CD4-positive, alpha-beta T cell (primary cell): ENCODE measurements around the gene C1QC. TPM values are rescaled to one million over a fixed set of nuclear protein-coding genes. Genes with fewer than 3 reads are reported as not detected.

Source experiments
- ATAC-seq: fragments of 200-7000 bp; cut with Tn5 transposase; one replicate; pipeline ENCODE4 v1.10.0; 2022; ENCODE audit warnings: mild to moderate bottlenecking; ENCODE audit not compliant: poor library complexity
- CTCF ChIA-PET: fragments of 350-600 bp; sonication (Branson Sonifier 250); formaldehyde crosslinking; loops from one replicate; lab custom pipeline; 2021; ENCODE audit warnings: antibody characterized with exemption, inconsistent platforms; lab: Charles Lee
- POLR2A ChIA-PET: fragments of 350-600 bp; sonication (Branson Sonifier 250); formaldehyde crosslinking; loops from one replicate; lab custom pipeline; 2021; ENCODE audit warnings: antibody characterized with exemption, inconsistent platforms; lab: Charles Lee
- DNase-seq, 14 experiments: peaks; one replicate each; pipeline ENCODE4 v3.0.0-alpha.2; 2013 to 2020; ENCODE audit warnings: mixed read lengths in 2 of 14
- H3K27ac ChIP-seq, 2 donors: one replicate each; pipeline versions ENCODE4 v1.5.1 to v1.7.0; 2013; ENCODE audit warnings: low read length in 2 of 2, low read depth in 1 of 2, mild to moderate bottlenecking in 1 of 2
- H3K27me3 ChIP-seq, 2 experiments: 1 replicate in 1 of 2; 2 replicates in 1 of 2; pipeline versions ENCODE4 v1.6.1 to v1.7.0; 2013; ENCODE audit warnings: low read length in 2 of 2, control low read depth in 1 of 2, mild to moderate bottlenecking in 1 of 2, moderate library complexity in 1 of 2; ENCODE audit not compliant: insufficient read depth in 2 of 2, control insufficient read depth in 1 of 2
- H3K36me3 ChIP-seq: one replicate; pipeline ENCODE4 v1.6.1; 2013; ENCODE audit warnings: low read length, control low read depth; ENCODE audit not compliant: insufficient read depth
- H3K4me1 ChIP-seq: one replicate; pipeline ENCODE4 v1.6.1; 2013; ENCODE audit warnings: low read length, control low read depth; ENCODE audit not compliant: insufficient read depth
- H3K4me3 ChIP-seq: one replicate; pipeline ENCODE4 v1.5.1; 2013; ENCODE audit warnings: mild to moderate bottlenecking, low read length, moderate library complexity
- H3K9me3 ChIP-seq, 2 experiments: 1 replicate in 1 of 2; 2 replicates in 1 of 2; pipeline versions ENCODE4 v1.6.1 to v1.7.0; 2013; ENCODE audit warnings: low read length in 2 of 2, mild to moderate bottlenecking in 2 of 2, control low read depth in 1 of 2, moderate library complexity in 1 of 2; ENCODE audit not compliant: control insufficient read depth in 1 of 2, insufficient read depth in 1 of 2
- H3K27ac Mint-ChIP-seq: one replicate; pipeline ENCODE4 v1.8.0; 2020; ENCODE audit warnings: mixed read lengths
- H3K27me3 Mint-ChIP-seq: one replicate; pipeline ENCODE4 v1.8.0; 2021; ENCODE audit warnings: mixed read lengths
- H3K36me3 Mint-ChIP-seq: one replicate; pipeline ENCODE4 v1.8.0; 2021; ENCODE audit warnings: low read depth, mixed read lengths
- H3K4me1 Mint-ChIP-seq: one replicate; pipeline ENCODE4 v1.8.0; 2021; ENCODE audit warnings: low read depth, mixed read lengths
- H3K4me3 Mint-ChIP-seq: one replicate; pipeline ENCODE4 v1.8.0; 2020; ENCODE audit warnings: mild to moderate bottlenecking, mixed read lengths
- H3K9me3 Mint-ChIP-seq: one replicate; pipeline ENCODE4 v1.8.0; 2020; ENCODE audit warnings: mixed read lengths
- CTCF ChIP-seq: fragments of 200-600 bp; IDR thresholded peaks from one replicate; pipeline ENCODE4 v1.8.0; 2022; ENCODE audit warnings: antibody characterized with exemption, mild to moderate bottlenecking
- intact Hi-C, 2 experiments: fragments of 100-400 bp; cut with DNase I in 1 of 2; cut with micrococcal nuclease in 1 of 2; formaldehyde crosslinking; loops; one replicate each; pipeline versions ENCODE4 v1.15.1 to v1.9.0; 2023 to 2025; cut with DNase I, micrococcal nuclease
- total RNA-seq, 174 experiments: library from RNA in 2 of 174; stranded (reverse) in 2 of 174; gene quantifications; one replicate each; pipeline ENCODE4 v1.2.3 and lab custom pipeline; 2021 to 2026

C1QC gene
- total RNA-seq, 2 experiments from 2014 or later = not detected

- H3K27ac ChIP-seq = no peak overlapping the region
- ChIA-PET POLR2A (no interaction called here), CTCF (interaction anchor here (0.5 kb wide), 1 partner anchor 135 kb away, joined by 3 read pairs; no protein-coding TSS in a partner anchor)
- intact Hi-C loops = no loop called here
- DNase-seq = no peak
- peaks cover 10 to 16% of the 10 kb centered on the region in 2 experiments for H3K27me3 ChIP-seq
- H3K9me3 Mint-ChIP-seq = no peaks in the 10 kb centered on the region
- no peaks in the 10 kb centered on the region for H3K4me1 Mint-ChIP-seq
- no peak for TF ChIP-seq CTCF
- ATAC-seq = no peak
- peaks cover 24% of the 10 kb centered on the region for H3K27me3 Mint-ChIP-seq
- no peaks in the 10 kb centered on the region for H3K9me3 ChIP-seq
- H3K36me3 Mint-ChIP-seq = no peaks in the 10 kb centered on the region
- no peak overlapping the region for H3K4me3 ChIP-seq
- H3K36me3 ChIP-seq = no peaks in the 10 kb centered on the region
- H3K4me3 Mint-ChIP-seq = no peak overlapping the region
- H3K27ac Mint-ChIP-seq = no peak overlapping the region
- peaks cover 8% of the 10 kb centered on the region for H3K4me1 ChIP-seq
These were observed 2.5 kb downstream of the C1QC start for GRCh38 chr1:22645931-22646330.

- Histone ChIP-seq H3K27me3 (peaks cover 10 to 16% of the 10 kb centered on the region in 2 experiments), H3K27ac (no peak overlapping the region), H3K9me3 (no peaks in the 10 kb centered on the region), H3K4me1 (peaks cover 8% of the 10 kb centered on the region), H3K36me3 (no peaks in the 10 kb centered on the region), H3K4me3 (no peak overlapping the region)
- DNase-seq = no peak
- ChIA-PET CTCF (interaction anchor here (0.5 kb wide), 1 partner anchor 135 kb away, joined by 3 read pairs; no protein-coding TSS in a partner anchor), POLR2A (no interaction called here)
- no peaks in the 10 kb centered on the region for H3K36me3 Mint-ChIP-seq
- no peaks in the 10 kb centered on the region for H3K4me1 Mint-ChIP-seq
- intact Hi-C loops = no loop called here
- no peak for ATAC-seq
- no peak for TF ChIP-seq CTCF
- H3K4me3 Mint-ChIP-seq = no peak overlapping the region
- no peaks in the 10 kb centered on the region for H3K9me3 Mint-ChIP-seq
- no peak overlapping the region for H3K27ac Mint-ChIP-seq
- peaks cover 19% of the 10 kb centered on the region for H3K27me3 Mint-ChIP-seq
These were observed 3.0 kb downstream of the C1QC start for GRCh38 chr1:22646384-22646783.

GRCh38 chr1:22650089-22650693, 6.8 kb downstream of the C1QC start:
- H3K27me3 Mint-ChIP-seq = peaks cover 27% of the 10 kb centered on the region
- ChIA-PET CTCF (no interaction called here), POLR2A (no interaction called here)
- no peaks in the 10 kb centered on the region for H3K36me3 Mint-ChIP-seq
- no peak overlapping the region for H3K27ac ChIP-seq
- H3K4me3 ChIP-seq = no peak overlapping the region
- H3K27me3 ChIP-seq = peaks cover 0 to 7% of the 10 kb centered on the region in 2 experiments
- H3K9me3 ChIP-seq = peaks cover 0 to 5% of the 10 kb centered on the region in 2 experiments
- H3K27ac Mint-ChIP-seq = no peak overlapping the region
- ATAC-seq = no peak
- DNase-seq = no peak
- no peak for TF ChIP-seq CTCF
- intact Hi-C loops = no loop called here
- H3K9me3 Mint-ChIP-seq = no peaks in the 10 kb centered on the region
- H3K4me3 Mint-ChIP-seq = no peak overlapping the region
- H3K36me3 ChIP-seq = no peaks in the 10 kb centered on the region
- no peaks in the 10 kb centered on the region for H3K4me1 Mint-ChIP-seq
- no peaks in the 10 kb centered on the region for H3K4me1 ChIP-seq
